Lower leg skin (tissue), 3 donors: Measurements from ENCODE around the gene MTMR11.

Source experiments
- CTCF ChIP-seq, 3 donors: fragments of 450-650 bp; IDR thresholded peaks; one replicate each; pipeline ENCODE4 v1.5.1; 2016; ENCODE audit warnings: antibody characterized with exemption in 3 of 3, mild to moderate bottlenecking in 3 of 3, moderate library complexity in 2 of 3
- POLR2A ChIP-seq, 2 donors: fragments of 450-650 bp; IDR thresholded peaks; one replicate each; pipeline ENCODE4 v1.6.1; 2016 to 2017; ENCODE audit warnings: antibody characterized with exemption in 2 of 2, mild to moderate bottlenecking in 1 of 2, moderate library complexity in 1 of 2

DNA sequence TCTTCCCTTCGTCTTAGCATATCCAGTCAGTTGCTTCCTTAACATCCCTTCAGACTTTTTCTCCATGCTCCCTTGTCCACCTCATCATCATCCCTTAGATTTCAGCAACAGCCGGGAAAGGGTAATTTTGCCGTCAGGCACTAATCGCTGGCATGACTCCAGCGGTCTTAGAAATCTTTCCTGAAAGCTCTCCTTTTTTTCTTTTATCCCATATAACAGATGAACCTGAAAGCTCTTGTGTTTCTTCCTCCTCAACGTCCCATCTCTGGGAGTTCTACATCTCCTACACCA is 47.7 kb downstream of the MTMR11 start:
- no peak for TF ChIP-seq CTCF (IDR thresholded peaks at IDR 0.05)
- no peak for TF ChIP-seq POLR2A (IDR thresholded peaks at IDR 0.05)
